Activated naive CD4-positive, alpha-beta T cell treated with Interleukin-2 at 50 U/mL for 16 hours (primary cell): ENCODE results near the gene KCNJ10.
"Not testable (repeated sequence)": the region's sequence is repeated elsewhere in the genome, so short reads cannot be mapped to it uniquely, and the experiment has no call there.

Experiments
- DNase-seq: peaks from one replicate; pipeline ENCODE4 v3.0.0-alpha.2; 2020

The KCNJ10 gene

DNA sequence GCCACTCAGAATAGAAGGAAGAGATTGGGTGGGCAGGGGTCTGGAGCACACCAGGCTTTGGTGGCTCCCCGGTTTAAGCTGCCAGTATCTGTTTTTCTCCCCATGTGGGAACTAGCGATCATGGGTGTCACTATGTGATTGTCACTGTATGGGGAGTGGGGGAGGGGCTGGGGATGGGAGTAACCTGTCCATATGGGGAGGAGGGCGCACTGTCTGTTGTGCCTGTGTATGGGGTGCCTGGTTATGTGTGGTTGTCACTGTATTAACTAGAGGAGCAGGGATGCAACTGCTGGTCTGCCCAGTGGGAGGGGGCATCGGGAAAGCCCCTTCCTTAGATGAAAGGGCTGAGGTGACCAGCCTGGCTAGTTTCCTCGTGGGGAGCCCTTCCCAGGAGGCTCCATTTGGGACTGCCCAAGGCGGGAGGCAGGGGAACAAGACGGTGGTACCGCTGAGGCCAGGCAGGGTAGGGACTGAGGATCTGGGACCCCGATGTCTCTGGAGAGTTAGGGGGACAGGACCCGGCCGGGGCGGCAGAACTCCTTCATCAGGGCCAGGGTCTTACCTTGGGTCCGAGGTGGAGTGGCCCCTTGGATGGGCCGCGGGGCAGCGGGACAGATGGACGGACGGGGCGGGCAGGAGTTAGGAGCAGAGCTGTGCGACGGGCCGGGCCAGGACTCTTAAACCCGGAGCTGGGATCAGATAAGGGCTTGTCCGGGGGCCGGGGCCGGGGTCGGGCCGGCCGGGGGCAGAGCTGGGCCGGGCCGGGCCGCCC lies at the start of gene KCNJ10:
KCNJ10 (minus strand) TSS at position 701 of the 772 bp plus-strand sequence. CDS start 27,628 bp downstream, outside the sequence.
- no peak for DNase-seq

DNA sequence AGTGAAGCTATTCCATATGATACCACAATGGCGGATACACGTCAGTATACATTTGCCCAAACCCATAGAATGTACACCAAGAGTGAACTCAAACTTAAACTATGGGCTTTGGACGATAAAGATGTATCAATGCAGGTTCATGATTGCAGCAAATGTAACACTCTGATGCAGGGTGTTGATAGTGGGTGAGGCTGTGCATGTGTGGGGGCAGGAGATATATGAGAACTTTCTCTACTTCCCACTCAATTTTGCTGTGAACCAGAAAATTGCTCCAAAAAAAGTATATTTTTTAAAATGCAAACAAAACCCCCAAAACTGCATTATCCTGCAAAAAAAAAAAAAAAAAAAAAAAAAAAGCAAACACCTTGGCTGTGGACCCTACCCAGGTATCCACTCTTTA lies 49.0 kb upstream of the KCNJ10 start:
- DNase-seq, result no peak

DNA sequence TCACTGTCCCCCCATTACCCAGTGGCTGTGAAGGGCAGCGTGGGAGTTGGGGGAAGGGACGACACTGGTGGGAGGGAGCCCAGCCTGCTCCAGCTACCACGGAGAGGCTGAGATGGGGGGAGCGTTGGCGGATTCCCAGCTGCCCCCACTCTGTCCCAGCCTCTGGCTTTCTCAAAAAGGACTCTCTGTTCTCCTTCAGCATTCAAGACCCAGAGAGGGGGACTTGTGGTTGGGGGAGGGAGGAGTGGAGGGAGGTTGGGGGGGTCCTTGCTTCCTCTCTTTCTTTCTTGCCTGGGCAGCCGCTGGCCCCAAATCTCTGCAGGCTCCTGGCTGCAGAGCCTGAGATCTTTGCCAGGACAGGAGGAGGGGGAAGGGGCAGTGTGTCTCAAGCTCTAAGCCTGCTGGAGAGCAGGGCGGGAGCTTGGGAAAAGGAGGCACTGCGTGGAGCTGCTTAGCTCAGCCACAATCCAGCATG lies 47.8 kb upstream of the KCNJ10 start:
- no peak for DNase-seq

DNA sequence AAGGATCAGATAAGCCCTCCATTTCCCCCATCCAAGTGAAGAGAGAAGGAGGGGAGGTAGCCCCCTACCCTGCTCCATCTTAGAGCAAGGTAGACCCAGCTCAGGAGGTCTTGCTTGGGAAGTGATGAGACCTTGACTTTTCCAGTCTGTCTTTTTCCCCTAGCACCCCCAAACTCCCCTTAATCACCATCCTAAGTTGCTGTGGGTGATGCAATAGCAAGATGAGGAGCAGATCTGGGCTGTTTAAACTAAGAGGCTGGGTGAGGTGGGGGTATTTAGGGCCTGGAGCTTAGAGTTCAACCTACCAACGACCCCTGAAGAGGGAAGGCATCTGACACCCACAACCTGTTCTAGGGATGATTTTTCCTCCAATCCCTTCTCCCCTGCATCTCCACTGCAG lies 47.3 kb upstream of the KCNJ10 start:
- DNase-seq, result no peak

DNA sequence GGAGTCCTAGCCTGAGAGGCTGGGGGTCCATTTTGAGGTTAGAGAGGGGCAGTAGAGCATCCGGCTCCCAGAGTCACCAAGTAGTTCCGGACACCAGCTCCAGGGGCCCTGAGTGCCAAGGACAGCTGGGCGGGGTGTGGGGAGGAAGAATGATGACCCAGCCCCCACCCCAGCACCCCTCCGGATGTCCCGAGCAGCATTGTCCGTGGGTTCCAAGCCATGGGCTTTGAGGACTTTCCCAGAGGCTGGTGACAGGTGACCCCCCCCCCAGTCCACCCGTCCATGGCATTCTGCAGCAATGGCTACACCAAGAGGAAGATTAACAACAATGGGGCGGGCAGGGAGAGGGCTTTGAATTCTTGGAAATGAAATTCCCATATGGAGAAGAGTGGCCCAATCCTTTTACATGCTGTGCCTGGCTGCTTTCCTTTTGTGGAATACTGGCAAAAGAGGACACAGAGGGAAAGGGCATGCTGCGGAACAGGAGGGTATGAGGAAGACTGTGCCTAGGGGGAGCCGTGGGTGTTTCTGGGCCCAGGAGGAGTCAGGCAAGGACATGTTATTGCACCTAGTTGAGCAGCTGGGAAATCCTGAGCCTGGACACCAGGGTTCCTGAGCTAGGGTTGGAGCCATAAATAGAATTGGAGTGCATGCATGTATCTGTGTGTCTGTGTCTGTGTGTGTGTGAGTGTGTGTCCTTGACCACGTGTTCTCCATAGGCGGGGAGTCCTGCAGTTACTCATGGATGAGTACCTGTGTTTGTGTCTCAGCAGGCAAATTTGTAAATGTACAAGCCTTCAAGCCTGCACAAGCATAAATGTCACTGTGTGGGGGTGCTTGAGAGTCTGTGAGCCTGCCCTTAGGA lies 46.6 kb upstream of the KCNJ10 start:
- no peak for DNase-seq

DNA sequence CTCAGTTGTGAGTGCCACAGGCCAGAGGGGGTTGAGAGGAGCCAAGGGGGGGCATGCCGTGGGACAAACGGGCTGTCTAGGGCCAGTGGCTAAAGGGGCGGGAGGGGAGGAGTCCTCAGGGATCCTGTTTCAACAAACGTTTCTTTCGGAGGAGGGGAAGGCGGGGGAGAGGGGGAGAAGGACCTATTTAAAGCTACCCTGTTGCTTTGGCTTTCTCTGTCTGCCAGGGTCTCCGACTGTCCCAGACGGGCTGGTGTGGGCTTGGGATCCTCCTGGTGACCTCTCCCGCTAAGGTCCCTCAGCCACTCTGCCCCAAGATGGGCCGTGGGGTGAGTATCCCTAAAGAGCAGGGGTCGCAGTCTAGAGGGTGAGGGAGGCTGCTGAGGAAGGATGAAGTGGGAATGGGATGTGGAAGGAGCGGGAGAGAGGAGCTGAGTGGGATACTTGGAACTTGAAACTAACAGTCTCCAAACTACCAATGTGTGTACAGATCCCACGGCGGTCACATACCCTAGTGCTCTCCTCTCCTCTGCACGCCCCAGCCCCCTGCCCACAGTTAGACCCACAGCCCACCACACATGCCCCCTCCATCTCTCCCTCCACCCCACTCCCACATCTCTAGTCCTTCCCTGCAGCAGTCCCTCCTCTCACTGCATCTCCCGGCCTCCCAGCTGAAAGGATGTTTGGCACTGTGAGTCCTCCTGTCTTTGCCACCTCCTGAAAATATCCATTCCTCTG lies 45.8 kb upstream of the KCNJ10 start, which contains the start of gene ATP1A2:
ATP1A2 (plus strand) TSS at position 215 of the 738 bp plus-strand sequence; CDS start at position 318, 103 bp downstream.
- DNase-seq, result no peak

DNA sequence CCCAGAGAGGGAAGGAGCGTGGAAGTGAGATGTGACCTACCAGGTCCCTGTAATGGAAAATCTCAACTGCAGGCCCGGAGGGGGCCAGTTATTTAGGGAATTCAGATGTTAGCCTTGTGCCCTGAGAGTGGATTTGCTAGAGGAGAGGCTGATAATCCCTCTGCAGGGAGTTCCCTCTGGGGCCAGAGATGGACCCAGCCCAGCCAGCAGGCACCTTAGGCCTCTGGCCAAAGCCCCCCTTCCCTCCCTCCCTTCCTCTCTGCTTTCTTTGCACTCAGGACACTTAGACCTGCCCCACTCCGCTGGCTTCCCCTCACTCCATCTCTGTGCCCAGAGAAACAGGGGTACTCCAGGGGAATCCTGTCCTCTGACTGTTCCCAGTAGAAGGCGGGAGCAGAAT lies 44.1 kb upstream of the KCNJ10 start:
- no peak for DNase-seq

DNA sequence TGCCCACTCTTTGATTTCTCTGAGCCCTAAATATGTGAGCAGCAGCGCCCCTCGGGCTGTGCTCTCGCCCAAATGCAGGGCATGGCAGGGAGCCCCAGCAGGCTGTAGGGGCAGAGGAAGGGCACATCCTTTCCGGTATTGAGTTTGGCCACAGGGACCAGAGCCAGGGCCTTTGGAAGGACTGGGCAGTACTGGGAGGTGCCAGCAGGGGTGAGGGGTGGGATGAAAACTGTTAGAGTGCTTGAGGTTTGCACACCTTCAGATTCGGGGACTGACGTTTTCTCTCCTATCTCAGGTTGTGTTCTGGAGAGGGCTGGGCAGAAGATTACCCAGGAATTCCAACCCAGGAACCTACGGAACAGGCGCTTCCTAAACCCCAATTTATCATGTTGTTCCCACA lies 43.4 kb upstream of the KCNJ10 start:
- no peak for DNase-seq

DNA sequence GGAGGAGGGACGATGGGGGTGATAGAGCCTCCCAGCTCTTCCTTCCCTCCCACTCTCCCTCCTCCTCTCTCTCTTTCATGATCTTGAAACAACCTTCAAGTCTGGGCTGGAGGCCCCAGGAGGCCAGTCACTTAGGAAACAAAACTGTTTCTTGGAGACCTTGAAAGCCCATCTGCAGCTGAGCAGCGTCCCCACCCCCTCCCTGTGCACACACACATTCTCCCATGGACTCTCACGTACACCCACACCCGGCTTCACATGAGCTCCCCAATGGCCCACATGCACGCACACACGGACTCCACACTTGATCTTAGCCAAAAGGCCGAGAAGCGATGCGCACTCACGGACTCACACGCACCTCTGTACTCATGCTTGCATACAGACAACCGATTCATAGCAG lies 42.4 kb upstream of the KCNJ10 start:
- no peak for DNase-seq

DNA sequence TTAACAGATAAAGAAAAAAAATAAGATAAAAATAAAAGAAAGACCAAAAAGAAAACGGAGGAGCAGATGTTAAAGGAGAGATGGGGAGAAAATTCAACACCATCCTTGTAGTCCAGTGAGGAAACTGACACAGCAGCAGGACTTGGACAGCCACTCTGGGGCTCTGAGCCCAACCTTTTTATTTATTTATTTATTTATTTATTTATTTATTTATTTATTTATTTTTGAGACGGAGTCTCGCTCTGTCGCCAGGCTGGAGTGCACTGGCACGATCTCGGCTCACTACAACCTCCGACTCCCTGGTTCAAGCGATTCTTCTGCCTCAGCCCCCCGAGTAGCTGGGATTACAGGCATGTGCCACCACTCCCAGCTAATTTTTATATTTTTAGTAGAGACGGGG lies 41.5 kb upstream of the KCNJ10 start:
- DNase-seq, result not testable (repeated sequence)

DNA sequence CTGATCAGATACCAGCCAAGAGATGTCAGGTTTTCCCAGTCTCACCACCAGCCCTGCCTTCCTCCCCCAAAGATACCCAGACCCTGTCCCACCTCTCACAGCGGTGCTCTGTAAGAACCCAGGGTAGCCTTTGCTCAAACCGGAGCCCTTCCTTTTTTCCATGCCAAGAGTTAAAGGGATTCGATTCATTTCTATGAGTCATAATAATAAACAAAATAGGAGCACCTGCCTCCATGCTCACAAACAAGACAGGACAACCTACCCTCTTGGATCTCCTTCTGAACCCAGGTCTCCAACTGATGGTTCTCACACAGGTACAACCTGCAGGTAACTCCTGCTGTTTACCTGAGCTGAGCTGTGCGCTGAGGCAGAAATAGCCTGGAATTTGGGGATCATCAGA lies 39.7 kb upstream of the KCNJ10 start:
- no peak for DNase-seq

DNA sequence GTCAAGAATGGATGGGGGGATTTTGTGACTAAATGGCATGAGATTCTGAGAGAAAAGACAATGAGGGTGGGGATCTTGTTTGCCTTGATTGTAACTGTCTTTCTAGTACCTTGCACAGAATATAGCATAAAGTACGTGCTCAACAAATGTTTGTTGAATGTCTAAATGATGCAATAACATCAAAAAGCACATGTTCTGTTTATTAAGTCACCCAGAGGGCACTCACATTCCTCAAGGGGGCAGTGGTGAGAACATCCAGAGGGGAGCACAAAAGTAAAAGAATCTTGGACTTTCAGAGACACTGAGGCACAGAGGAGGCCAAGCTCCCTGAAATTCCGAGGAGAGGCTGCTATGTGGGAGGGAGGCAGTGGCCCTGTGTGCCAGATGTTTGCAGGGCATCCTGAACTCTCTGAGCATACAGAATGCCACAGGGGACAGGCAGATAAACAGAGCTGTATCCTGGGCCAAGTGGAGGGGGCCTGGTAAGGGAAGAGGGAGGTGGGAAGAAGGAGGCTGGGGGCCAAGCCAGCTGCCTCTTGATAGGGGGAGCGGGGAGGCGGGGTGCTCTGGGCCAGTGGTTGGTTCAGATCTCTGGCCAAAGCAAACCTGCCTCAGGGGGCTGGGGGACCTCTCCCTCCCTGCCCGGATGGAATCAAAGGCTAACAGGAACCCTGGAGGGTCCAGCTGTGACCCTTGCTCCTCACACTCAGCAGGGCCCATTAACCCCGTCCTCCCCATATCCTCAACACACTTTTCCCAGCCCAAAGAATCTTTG lies 39.1 kb upstream of the KCNJ10 start:
- DNase-seq, result peak; percentile 41

DNA sequence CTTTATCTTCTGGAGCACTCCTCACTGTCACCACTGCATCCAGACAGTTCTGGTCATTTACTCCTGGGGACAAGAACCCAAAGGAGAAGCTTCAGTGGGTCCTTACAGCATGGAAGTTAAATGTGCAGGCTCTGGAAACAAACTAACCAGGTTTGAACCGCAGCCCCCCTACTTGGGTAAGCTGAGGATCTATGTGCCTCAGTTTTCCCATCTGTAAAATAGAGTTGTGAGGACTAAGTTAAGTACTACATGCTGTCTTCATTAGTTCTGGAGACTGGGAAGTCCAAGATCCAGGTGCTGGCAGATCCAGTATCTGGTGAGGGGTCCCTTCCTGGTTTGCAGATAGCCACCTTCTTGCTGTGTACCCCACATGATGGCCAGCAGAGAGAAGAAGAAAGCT lies 37.6 kb upstream of the KCNJ10 start:
- no peak for DNase-seq

DNA sequence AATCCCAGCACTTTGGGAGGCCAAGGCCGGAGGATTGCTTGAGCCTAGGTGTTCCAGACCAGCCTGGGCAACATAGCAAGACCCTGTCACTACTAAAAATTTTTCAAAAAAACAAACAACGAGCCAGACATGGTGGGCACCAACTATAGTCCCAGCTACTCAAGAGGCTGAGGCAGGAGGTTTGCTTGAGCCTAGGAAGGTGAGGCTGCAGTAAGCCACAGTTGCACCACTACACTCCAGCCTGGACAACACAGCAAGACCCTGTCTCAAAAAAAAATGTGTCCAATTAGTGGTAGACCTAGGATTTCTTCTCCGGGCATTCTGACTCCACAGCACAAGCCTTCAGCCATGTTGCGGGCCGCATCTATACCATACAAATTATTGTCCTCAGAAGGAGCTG lies 35.2 kb upstream of the KCNJ10 start:
- no peak for DNase-seq

DNA sequence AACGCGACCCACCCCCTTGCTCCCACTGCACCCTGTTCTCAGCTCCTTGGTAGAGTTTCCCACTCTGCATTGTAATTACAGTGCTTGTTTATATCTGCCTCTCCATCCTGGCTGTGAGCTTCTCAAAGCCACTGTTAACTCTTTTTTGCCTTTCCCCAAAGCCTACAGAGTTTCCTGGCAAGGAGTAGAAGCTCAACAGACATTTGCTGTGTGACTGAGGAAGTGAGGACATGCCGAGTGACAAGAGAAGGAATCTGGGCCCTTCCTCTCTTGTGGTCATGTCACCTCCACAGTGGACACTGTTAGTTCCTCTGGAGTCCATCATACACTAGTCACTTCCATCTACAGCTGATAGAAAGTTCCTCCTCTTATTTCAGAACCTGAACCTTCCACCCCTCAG lies 34.5 kb upstream of the KCNJ10 start:
- no peak for DNase-seq

DNA sequence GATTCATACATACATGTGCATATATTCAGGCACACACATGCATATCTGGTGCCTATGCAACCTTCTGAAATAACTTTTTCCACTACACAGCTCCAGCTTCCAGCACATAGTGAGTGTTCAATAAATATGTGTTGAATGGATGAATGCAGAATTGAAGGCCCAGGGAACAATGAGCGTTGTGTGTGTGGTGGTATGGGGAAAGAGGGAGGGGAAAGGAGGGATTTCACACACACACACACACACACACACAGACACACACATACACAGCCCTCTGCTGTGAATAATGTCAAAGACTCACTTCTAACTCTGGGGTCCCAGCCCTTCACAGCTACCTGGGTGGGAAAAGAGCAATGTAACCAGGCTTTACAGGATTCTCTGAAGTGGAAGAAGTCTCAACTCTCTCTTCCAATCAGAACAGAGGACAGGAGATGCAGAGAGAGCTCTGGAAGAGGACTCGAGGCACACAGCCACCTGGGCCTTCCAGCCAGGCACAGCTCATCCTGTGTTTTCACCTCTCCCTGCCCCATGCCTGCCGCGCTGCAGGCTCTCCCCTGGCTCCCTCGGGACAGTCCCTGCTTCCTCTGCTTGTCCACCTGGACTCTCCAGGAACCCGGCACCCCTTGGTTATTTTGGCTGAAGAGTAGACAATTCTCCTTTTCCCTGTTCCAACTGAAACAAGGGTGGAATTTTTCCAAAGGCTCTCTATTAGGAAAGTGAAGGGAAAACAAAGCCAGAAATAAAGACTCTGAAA lies 33.9 kb upstream of the KCNJ10 start:
- DNase-seq, result no peak

DNA sequence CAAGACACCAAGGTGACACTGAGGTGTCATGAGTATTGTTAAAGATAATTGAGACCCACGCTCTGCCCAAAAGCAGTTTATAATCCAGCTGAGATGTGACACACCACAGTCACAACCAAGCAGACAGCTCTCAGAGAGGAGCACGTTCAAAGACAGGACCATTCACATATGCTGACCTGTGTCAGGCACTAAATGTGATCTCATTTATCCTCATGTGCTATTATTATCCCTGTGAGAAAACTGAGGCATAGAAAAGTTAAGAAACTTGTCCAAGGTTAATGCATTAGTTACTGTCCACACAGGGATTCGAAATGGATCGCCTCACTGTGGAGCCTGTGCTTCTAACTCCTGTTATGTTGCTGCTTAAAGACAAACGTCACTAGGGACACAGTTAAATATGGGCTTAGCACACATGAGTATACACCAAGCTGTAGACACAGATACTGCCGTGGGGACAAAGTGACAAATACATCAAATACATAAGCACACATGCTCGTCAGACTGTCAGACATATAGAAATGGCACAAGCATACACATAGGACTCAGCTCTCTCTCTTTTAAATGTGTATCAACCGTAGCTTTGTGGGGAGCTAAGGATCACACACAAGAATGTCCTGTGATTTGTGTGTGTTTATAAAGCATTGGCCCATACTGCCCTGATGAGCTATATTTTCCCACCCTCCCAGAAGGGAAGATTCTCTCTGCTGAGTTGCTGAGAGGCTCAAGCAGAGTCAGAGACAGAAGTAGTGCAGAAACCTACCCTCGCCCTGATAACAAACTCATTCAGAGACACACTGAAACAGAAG lies 32.0 kb upstream of the KCNJ10 start:
- no peak for DNase-seq

DNA sequence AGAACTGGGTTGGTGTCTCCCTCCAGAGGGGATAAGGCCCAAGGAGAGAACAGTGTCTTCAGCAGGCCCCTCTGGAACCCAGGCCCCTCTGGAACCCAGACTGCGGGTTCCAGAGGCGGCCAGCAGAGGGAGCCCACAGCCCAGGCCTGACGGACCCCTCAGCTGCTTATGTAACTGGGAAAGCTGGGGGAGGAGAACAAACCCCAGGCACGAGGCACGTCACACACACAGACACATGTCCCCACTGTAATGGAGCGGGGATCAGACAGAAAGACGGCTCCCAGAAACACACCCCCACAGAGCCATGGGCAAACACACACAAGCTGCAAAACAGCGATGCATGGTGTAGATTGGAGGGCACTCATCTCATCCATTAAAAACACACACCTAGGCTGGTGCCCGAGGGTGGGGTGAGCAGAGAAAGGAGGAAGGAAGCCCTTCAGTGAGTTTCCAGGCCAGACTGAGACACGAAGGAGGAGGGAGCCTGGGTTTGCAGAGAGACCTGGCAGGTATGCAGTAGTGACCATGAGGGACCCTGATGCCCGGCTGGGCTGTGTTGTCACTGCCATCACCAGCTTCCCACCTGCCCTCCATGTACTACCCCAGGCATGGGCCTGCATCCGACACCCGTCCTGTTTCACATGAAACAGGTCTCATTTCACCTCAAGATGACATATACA lies 31.2 kb upstream of the KCNJ10 start:
- peak; percentile 74 for DNase-seq

DNA sequence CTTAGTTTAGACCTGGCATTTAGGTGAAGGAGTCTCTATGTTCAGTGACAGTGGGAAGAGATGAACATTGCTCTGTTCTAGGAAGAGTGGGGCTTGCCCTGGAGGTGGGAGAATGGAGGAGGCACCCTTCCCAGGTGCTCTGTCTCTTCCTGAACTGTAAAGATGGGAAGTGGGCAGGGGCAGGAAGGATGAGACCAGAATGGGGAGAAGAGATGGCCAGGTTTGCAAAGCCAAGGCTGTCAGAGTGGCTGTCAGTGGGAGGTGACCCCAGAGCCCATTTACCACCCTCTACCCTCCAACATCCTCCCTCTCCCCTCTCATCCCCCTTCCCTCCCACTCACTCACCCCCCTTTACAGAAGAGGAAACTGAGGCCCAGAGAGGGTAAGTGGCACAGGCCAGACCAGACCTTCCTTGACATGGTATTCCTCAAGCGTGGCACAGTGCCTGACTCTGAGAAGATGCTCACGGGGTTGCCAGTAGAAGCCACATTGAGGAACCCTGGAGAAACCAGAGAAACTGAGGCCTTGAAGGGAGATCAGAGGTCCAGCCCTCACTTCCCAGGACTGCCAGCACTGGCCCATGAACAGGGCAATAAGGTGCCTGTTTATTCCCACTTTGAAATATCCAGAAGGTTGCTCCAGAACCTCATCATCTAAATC lies 29.9 kb upstream of the KCNJ10 start:
- DNase-seq, result no peak
